ENCODE data around the gene SNPH. TPM values are rescaled to one million over a fixed set of nuclear protein-coding genes. Genes with fewer than 3 reads are reported as not detected.

The SNPH gene
- total and polyA plus RNA-seq, 7 donors: 1.0 to 9.3 (median 3.7) TPM

- Histone ChIP-seq H3K27me3 (ENCODE audit: insufficient read depth in 3 of 3, low read length in 2 of 3) (peaks cover 0 to 5% (median 0%) of the 10 kb centered on the region in 3 donors), H3K4me3 (no peak overlapping the region), H3K9me3 (no peaks in the 10 kb centered on the region), H3K4me1 (no peaks in the 10 kb centered on the region), H3K36me3 (ENCODE audit: insufficient read depth in 1 of 2, low read depth in 1 of 2) (no peaks in the 10 kb centered on the region), H3K27ac (no peak overlapping the region)
- WGBS, 3 donors: 79 to 83% (median 82%) methylated on average over 5 of the region's 5 CpGs
- ATAC-seq (no peak), DNase-seq (no peak)
- no peak for TF ChIP-seq CTCF (IDR thresholded peaks at IDR 0.05)
- intact Hi-C loops (cut with DNase I): no loop called here
Measured at GRCh38 chr20:1240549-1240948, 25.5 kb upstream of the SNPH start.

- no peak for ATAC-seq
- no peak for TF ChIP-seq CTCF (IDR thresholded peaks at IDR 0.05)
- no peak for DNase-seq
- H3K4me1 ChIP-seq: no peaks in the 10 kb centered on the region
- intact Hi-C loops (cut with DNase I): no loop called here
- H3K36me3 ChIP-seq (ENCODE audit: insufficient read depth in 1 of 2, low read depth in 1 of 2): no peaks in the 10 kb centered on the region
- peaks cover 0 to 2% (median 0%) of the 10 kb centered on the region in 3 donors for H3K27me3 ChIP-seq (ENCODE audit: insufficient read depth in 3 of 3, low read length in 2 of 3)
- H3K27ac ChIP-seq: no peak overlapping the region
- no peaks in the 10 kb centered on the region for H3K9me3 ChIP-seq
- H3K4me3 ChIP-seq: no peak overlapping the region
Measured at GRCh38 chr20:1241456-1241855, 24.6 kb upstream of the SNPH start.

- Histone ChIP-seq H3K27ac (no peak overlapping the region), H3K4me1 (no peaks in the 10 kb centered on the region), H3K9me3 (no peaks in the 10 kb centered on the region), H3K27me3 (ENCODE audit: insufficient read depth in 3 of 3, low read length in 2 of 3) (peaks cover 0 to 2% (median 0%) of the 10 kb centered on the region in 3 donors), H3K4me3 (no peak overlapping the region), H3K36me3 (ENCODE audit: insufficient read depth in 1 of 2, low read depth in 1 of 2) (no peaks in the 10 kb centered on the region)
- WGBS, 3 donors: 90 to 94% (median 91%) methylated on average over 3 of the region's 3 CpGs
- TF ChIP-seq CTCF (IDR thresholded peaks at IDR 0.05): no peak
- intact Hi-C loops (cut with DNase I): no loop called here
- no peak for DNase-seq
- ATAC-seq: no peak
Measured at GRCh38 chr20:1242099-1242498, 24.0 kb upstream of the SNPH start.

GRCh38 chr20:1242530-1242929 lies 23.6 kb upstream of the SNPH start:
- Histone ChIP-seq H3K9me3 (no peaks in the 10 kb centered on the region), H3K36me3 (ENCODE audit: insufficient read depth in 1 of 2, low read depth in 1 of 2) (no peaks in the 10 kb centered on the region), H3K27ac (no peak overlapping the region), H3K4me3 (no peak overlapping the region), H3K27me3 (ENCODE audit: insufficient read depth in 3 of 3, low read length in 2 of 3) (peaks cover 0 to 2% (median 0%) of the 10 kb centered on the region in 3 donors), H3K4me1 (no peaks in the 10 kb centered on the region)
- no peak for TF ChIP-seq CTCF (IDR thresholded peaks at IDR 0.05)
- intact Hi-C loops (cut with DNase I): no loop called here
- WGBS, 3 donors: 76 to 84% (median 81%) methylated on average over 2 of the region's 2 CpGs
- DNase-seq (no peak), ATAC-seq (no peak)

- no peaks in the 10 kb centered on the region for H3K36me3 ChIP-seq (ENCODE audit: insufficient read depth in 1 of 2, low read depth in 1 of 2)
- no peak overlapping the region for H3K27ac ChIP-seq
- 23 to 33% (median 29%) methylated on average over 2 of the region's 2 CpGs for WGBS, 3 donors
- ATAC-seq (no peak), DNase-seq (no peak)
- no peak for TF ChIP-seq CTCF (IDR thresholded peaks at IDR 0.05)
- no peaks in the 10 kb centered on the region for H3K9me3 ChIP-seq
- H3K4me3 ChIP-seq: no peak overlapping the region
- no peaks in the 10 kb centered on the region for H3K4me1 ChIP-seq
- intact Hi-C loops (cut with DNase I): no loop called here
- peaks cover 0 to 2% (median 0%) of the 10 kb centered on the region in 3 donors for H3K27me3 ChIP-seq (ENCODE audit: insufficient read depth in 3 of 3, low read length in 2 of 3)
Measured at GRCh38 chr20:1245578-1245977, 20.5 kb upstream of the SNPH start.
